ENCODE measurements around the gene SMIM1.
A peak's percentile ranks its signal among the peaks of the same experiment; 100 is the strongest.

Gene SMIM1

GRCh38 chr1:3732434-3733093 is 40.0 kb upstream of the SMIM1 start:
- no peaks in the 10 kb centered on the region for H3K27me3 ChIP-seq (ENCODE audit: insufficient read depth, low read depth, severe bottlenecking)
- no peak for DNase-seq
- H3K9me3 ChIP-seq (ENCODE audit: severe bottlenecking) = no peaks in the 10 kb centered on the region
- H3K4me3 ChIP-seq (ENCODE audit: low read depth, low read length) = no peak overlapping the region
- no peak for TF ChIP-seq CTCF (IDR thresholded peaks at IDR 0.05; ENCODE audit: low read depth, low read length)
- peaks cover 100% of the 10 kb centered on the region for H3K36me3 ChIP-seq
- H3K27ac ChIP-seq = peak overlapping the region; percentile 34; the same call in 1 of the 2 replicates

GRCh38 chr1:3733094-3733882 is 39.3 kb upstream of the SMIM1 start:
- peaks cover 100% of the 10 kb centered on the region for H3K36me3 ChIP-seq
- no peaks in the 10 kb centered on the region for H3K9me3 ChIP-seq (ENCODE audit: severe bottlenecking)
- no peak for DNase-seq
- no peaks in the 10 kb centered on the region for H3K27me3 ChIP-seq (ENCODE audit: insufficient read depth, low read depth, severe bottlenecking)
- H3K4me3 ChIP-seq (ENCODE audit: low read depth, low read length) = no peak overlapping the region
- H3K27ac ChIP-seq = peak overlapping the region; percentile 34; the same call in 1 of the 2 replicates
- TF ChIP-seq CTCF (IDR thresholded peaks at IDR 0.05; ENCODE audit: low read depth, low read length) = no peak

- H3K4me3 ChIP-seq (ENCODE audit: low read depth, low read length) = no peak overlapping the region
- no peak overlapping the region; the same call in 1 of the 2 replicates for H3K27ac ChIP-seq
- TF ChIP-seq CTCF (IDR thresholded peaks at IDR 0.05; ENCODE audit: low read depth, low read length) = no peak
- H3K27me3 ChIP-seq (ENCODE audit: insufficient read depth, low read depth, severe bottlenecking) = no peaks in the 10 kb centered on the region
- DNase-seq = no peak
- H3K9me3 ChIP-seq (ENCODE audit: severe bottlenecking) = no peaks in the 10 kb centered on the region
- peaks cover 100% of the 10 kb centered on the region for H3K36me3 ChIP-seq
Observed at GRCh38 chr1:3733883-3734589, 38.5 kb upstream of the SMIM1 start.

GRCh38 chr1:3734602-3735001 is 37.9 kb upstream of the SMIM1 start:
- Histone ChIP-seq H3K4me3 (ENCODE audit: low read depth, low read length) (no peak overlapping the region), H3K27me3 (ENCODE audit: insufficient read depth, low read depth, severe bottlenecking) (no peaks in the 10 kb centered on the region), H3K9me3 (ENCODE audit: severe bottlenecking) (no peaks in the 10 kb centered on the region), H3K36me3 (peaks cover 94% of the 10 kb centered on the region), H3K27ac (peak overlapping the region; percentile 4; the same call in 1 of the 2 replicates)
- no peak for DNase-seq
- no peak for TF ChIP-seq CTCF (IDR thresholded peaks at IDR 0.05; ENCODE audit: low read depth, low read length)

- no peaks in the 10 kb centered on the region for H3K27me3 ChIP-seq (ENCODE audit: insufficient read depth, low read depth, severe bottlenecking)
- H3K9me3 ChIP-seq (ENCODE audit: severe bottlenecking) = no peaks in the 10 kb centered on the region
- H3K27ac ChIP-seq = peak overlapping the region; percentile 31
- no peak overlapping the region for H3K4me3 ChIP-seq (ENCODE audit: low read depth, low read length)
- peak; percentile 49 for DNase-seq
- H3K36me3 ChIP-seq = peaks cover 91% of the 10 kb centered on the region
- no peak for TF ChIP-seq CTCF (IDR thresholded peaks at IDR 0.05; ENCODE audit: low read depth, low read length)
Observed at GRCh38 chr1:3735027-3735681, 37.4 kb upstream of the SMIM1 start.

Measured in WERI-Rb-1 (cell line).